CD14-positive monocyte (primary cell): ENCODE data around the gene REEP1. TPM values are rescaled to one million over a fixed set of nuclear protein-coding genes. Genes with fewer than 3 reads are reported as not detected.

Experiments
- DNase-seq, 3 donors: peaks; one replicate each; pipeline ENCODE4 v3.0.0-alpha.2; 2011 to 2022
- H2AFZ ChIP-seq: 2 replicates; pipeline ENCODE4 v1.6.0; 2012; ENCODE audit warnings: mild to moderate bottlenecking, low read depth, low read length, inconsistent platforms; ENCODE audit not compliant: insufficient read depth, poor library complexity, severe bottlenecking
- H3K27ac ChIP-seq, 2 donors: 1 replicate in 1 of 2; 2 replicates in 1 of 2; pipeline ENCODE4 v1.5.1; 2012 to 2013; ENCODE audit warnings: low read length in 2 of 2, control low read depth in 1 of 2, inconsistent platforms in 1 of 2, low read depth in 1 of 2, mild to moderate bottlenecking in 1 of 2
- H3K27me3 ChIP-seq, 2 donors: one replicate each; pipeline versions ENCODE4 v1.6.0 to v1.6.1; 2011 to 2013; ENCODE audit warnings: low read length in 2 of 2; ENCODE audit not compliant: control insufficient read depth in 2 of 2, insufficient read depth in 2 of 2
- H3K36me3 ChIP-seq, 2 donors: replicated peaks in 1 of 2; 1 replicate in 1 of 2; 2 replicates in 1 of 2; pipeline versions ENCODE4 v1.5.1 to v1.6.1; 2012 to 2013; ENCODE audit warnings: low read length in 2 of 2, control low read depth in 1 of 2, inconsistent platforms in 1 of 2, mild to moderate bottlenecking in 1 of 2; ENCODE audit not compliant: insufficient read depth in 2 of 2, control insufficient read depth in 1 of 2
- H3K4me1 ChIP-seq, 2 donors: 1 replicate in 1 of 2; 2 replicates in 1 of 2; pipeline versions ENCODE4 v1.5.1 to v1.6.1; 2012 to 2013; ENCODE audit warnings: low read length in 2 of 2, control low read depth in 1 of 2, inconsistent platforms in 1 of 2, mild to moderate bottlenecking in 1 of 2, moderate library complexity in 1 of 2; ENCODE audit not compliant: insufficient read depth in 2 of 2, control insufficient read depth in 1 of 2
- H3K4me2 ChIP-seq: replicated peaks from 2 replicates; pipeline ENCODE3; 2012; ENCODE audit warnings: low read length, moderate library complexity, mild to moderate bottlenecking; ENCODE audit not compliant: poor library complexity, severe bottlenecking; ENCODE audit errors: extremely low read depth
- H3K4me3 ChIP-seq, 3 experiments: fragments of 200-600 bp in 1 of 3; sonication (generic) in 1 of 3; replicated peaks in 1 of 3; 1 replicate in 2 of 3; 2 replicates in 1 of 3; pipeline ENCODE4 v1.5.1; 2011 to 2013; ENCODE audit warnings: low read length in 3 of 3, mild to moderate bottlenecking in 3 of 3, control low read depth in 2 of 3, low read depth in 2 of 3, inconsistent platforms in 1 of 3, moderate library complexity in 1 of 3
- H3K79me2 ChIP-seq: 2 replicates; pipeline ENCODE4 v1.6.0; 2012; ENCODE audit warnings: mild to moderate bottlenecking, control low read depth, inconsistent platforms, low read length, moderate library complexity; ENCODE audit not compliant: insufficient read depth
- H3K9ac ChIP-seq: 2 replicates; pipeline ENCODE4 v1.6.0; 2017; ENCODE audit warnings: low read length, mild to moderate bottlenecking; ENCODE audit not compliant: insufficient read depth, poor library complexity, severe bottlenecking
- H3K9me3 ChIP-seq, 2 donors: replicated peaks in 1 of 2; 1 replicate in 1 of 2; 2 replicates in 1 of 2; pipeline versions ENCODE4 v1.5.1 to v1.6.1; 2012 to 2013; ENCODE audit warnings: low read length in 2 of 2, control low read depth in 1 of 2; ENCODE audit not compliant: control insufficient read depth in 1 of 2, insufficient read depth in 1 of 2
- H4K20me1 ChIP-seq: 2 replicates; pipeline ENCODE4 v1.6.0; 2012; ENCODE audit warnings: mild to moderate bottlenecking, low read length, control low read depth, moderate library complexity; ENCODE audit not compliant: insufficient read depth
- H3K27ac Mint-ChIP-seq, 7 donors: one replicate each; pipeline ENCODE4 v1.8.0; 2020; ENCODE audit warnings: mild to moderate bottlenecking in 7 of 7, mixed read lengths in 7 of 7, moderate library complexity in 6 of 7, inconsistent platforms in 2 of 7
- H3K27me3 Mint-ChIP-seq, 3 donors: one replicate each; pipeline ENCODE4 v1.8.0; 2021 to 2022; ENCODE audit warnings: low read depth in 3 of 3, mild to moderate bottlenecking in 3 of 3, mixed read lengths in 3 of 3, moderate library complexity in 3 of 3, inconsistent platforms in 1 of 3
- H3K36me3 Mint-ChIP-seq, 2 donors: one replicate each; pipeline ENCODE4 v1.8.0; 2020; ENCODE audit warnings: mixed read lengths in 2 of 2, inconsistent platforms in 1 of 2, mild to moderate bottlenecking in 1 of 2
- H3K4me1 Mint-ChIP-seq: one replicate; pipeline ENCODE4 v1.8.0; 2020; ENCODE audit warnings: mild to moderate bottlenecking, mixed read lengths
- H3K4me3 Mint-ChIP-seq, 2 donors: one replicate each; pipeline ENCODE4 v1.8.0; 2020; ENCODE audit warnings: mild to moderate bottlenecking in 2 of 2, mixed read lengths in 2 of 2, moderate library complexity in 1 of 2
- H3K9me3 Mint-ChIP-seq, 7 donors: one replicate each; pipeline ENCODE4 v1.8.0; 2020 to 2022; ENCODE audit warnings: mixed read lengths in 7 of 7, mild to moderate bottlenecking in 6 of 7, moderate library complexity in 6 of 7, inconsistent platforms in 2 of 7
- WGBS: methylation state at CpG from one replicate; pipeline ENCODE4 v1.1.5; 2013; ENCODE audit warnings: missing lambda C conversion rate; ENCODE audit not compliant: insufficient coverage; 5-methylcytosine and 5-hydroxymethylcytosine counted together
- intact Hi-C, 2 donors: fragments of 100-400 bp; cut with micrococcal nuclease; formaldehyde crosslinking; loops; one replicate each; pipeline versions ENCODE4 v1.15.0 to v1.15.1; 2023
- polyA plus RNA-seq, 3 donors: library from polyadenylated mRNA; depleted of rRNA in 1 of 3; unstranded in 2 of 3; stranded (reverse) in 1 of 3; fragments of 300-500 nt in 2 of 3; fragments of >200 nt in 1 of 3; fragmentation: Illumina TruSeq in 2 of 3; gene quantifications; 1 replicate in 2 of 3; 2 replicates in 1 of 3; pipeline ENCODE4 v1.2.3, GENCODE V29; 2012 to 2021
- TF ChIP-seq, protein P1 (sequence below): fragments of 200-600 bp; IDR thresholded peaks from one replicate; pipeline ENCODE4 v1.8.0; 2022; ENCODE audit warnings: antibody characterized with exemption, mild to moderate bottlenecking

Gene REEP1
- polyA plus RNA-seq, 3 donors = not detected

DNA sequence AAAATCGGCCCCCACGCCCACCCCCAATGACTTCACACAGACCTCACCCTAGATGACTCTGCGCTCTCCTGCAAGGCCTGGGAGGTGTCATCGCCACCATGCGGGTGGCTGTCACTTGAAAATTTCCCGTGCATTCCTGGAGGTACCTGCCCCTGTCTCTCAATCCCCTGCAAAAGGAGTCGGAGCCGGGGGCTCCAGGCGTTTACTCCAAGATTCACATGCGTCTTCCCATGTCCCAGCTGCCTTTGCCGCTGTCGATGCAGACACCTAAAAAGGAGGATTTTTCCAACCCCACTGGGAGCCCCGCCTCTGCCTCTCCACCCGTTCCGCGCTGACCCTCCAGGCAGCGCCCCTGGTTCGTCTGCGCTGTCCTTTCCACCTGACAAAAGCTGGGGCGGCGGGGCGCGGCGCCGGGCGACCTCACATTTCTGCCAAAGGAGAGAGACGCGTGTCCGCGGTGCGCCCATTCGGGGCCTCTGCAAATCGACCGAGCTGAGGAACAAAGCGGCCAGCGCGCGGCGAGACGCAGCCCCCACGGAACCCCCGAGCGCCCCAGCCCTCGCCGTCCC, 667 bp downstream of the REEP1 start:
- Histone ChIP-seq H3K9me3 (peaks cover 4 to 26% of the 10 kb centered on the region in 2 donors), H3K4me2 (peak overlapping the region; percentile 57), H2AFZ (no peak overlapping the region), H3K79me2 (no peaks in the 10 kb centered on the region), H3K9ac (no peak overlapping the region), H3K27me3 (peaks cover 57 to 76% of the 10 kb centered on the region in 2 donors), H3K36me3 (no peaks in the 10 kb centered on the region), H3K27ac (no peak overlapping the region), H4K20me1 (no peaks in the 10 kb centered on the region), H3K4me1 (peaks cover 4 to 12% of the 10 kb centered on the region in 2 donors), H3K4me3 (peak overlapping the region in 1 of 3 experiments; percentile 44)
- Mint-ChIP-seq H3K27ac (no peak overlapping the region), H3K4me3 (peak overlapping the region; percentile 72 to 86), H3K27me3 (peaks cover 60 to 80% (median 66%) of the 10 kb centered on the region in 3 donors), H3K4me1 (peaks cover 13% of the 10 kb centered on the region), H3K36me3 (peaks cover 0 to 2% of the 10 kb centered on the region in 2 donors), H3K9me3 (peaks cover 9 to 25% (median 17%) of the 10 kb centered on the region in 7 donors)
- no peak for DNase-seq
- TF ChIP-seq, protein P1, sequence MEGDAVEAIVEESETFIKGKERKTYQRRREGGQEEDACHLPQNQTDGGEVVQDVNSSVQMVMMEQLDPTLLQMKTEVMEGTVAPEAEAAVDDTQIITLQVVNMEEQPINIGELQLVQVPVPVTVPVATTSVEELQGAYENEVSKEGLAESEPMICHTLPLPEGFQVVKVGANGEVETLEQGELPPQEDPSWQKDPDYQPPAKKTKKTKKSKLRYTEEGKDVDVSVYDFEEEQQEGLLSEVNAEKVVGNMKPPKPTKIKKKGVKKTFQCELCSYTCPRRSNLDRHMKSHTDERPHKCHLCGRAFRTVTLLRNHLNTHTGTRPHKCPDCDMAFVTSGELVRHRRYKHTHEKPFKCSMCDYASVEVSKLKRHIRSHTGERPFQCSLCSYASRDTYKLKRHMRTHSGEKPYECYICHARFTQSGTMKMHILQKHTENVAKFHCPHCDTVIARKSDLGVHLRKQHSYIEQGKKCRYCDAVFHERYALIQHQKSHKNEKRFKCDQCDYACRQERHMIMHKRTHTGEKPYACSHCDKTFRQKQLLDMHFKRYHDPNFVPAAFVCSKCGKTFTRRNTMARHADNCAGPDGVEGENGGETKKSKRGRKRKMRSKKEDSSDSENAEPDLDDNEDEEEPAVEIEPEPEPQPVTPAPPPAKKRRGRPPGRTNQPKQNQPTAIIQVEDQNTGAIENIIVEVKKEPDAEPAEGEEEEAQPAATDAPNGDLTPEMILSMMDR = no peak
- intact Hi-C loops = no loop called here
- WGBS = 1% methylated on average over 42 of the region's 45 CpGs

DNA sequence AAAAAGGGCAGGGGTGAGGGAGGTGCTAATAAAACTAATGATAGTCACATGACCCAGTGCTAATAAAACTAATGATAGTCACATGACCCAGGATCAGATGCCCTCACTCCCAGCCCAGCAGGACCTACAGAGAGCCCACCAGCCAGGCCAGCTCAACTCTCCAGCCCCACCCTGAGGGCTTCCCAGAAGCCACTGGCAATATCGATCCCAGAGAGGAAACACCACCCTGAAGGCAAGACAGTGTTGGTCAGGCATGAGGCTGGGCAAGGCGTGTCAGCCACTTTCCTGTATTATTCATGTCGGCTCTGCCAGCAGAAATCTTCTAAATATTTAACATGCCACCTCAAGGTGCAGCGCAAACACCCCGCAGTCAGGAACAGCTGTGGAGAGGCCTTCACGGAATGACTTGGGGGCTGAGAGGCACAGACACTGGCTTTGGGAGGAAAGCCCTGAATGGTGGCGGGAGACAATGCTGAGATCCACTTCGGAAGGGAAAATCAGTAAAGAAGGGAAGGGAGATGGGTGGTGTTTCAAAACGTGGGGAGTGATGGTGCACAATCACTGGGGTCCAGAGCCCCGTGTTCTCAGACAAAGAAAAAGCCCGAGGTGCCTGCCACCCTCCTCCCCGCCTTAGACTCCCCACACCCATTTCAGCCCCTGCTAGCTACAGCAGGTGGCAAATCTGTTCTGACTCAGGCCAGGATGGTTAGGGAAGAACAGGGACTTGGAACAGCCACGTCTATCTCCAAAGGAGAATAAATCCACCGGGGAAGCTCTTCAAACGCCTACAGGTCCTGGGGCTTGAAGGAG, 1.4 kb downstream of the REEP1 start:
- Histone ChIP-seq H3K4me3 (no peak overlapping the region), H3K36me3 (no peaks in the 10 kb centered on the region), H4K20me1 (no peaks in the 10 kb centered on the region), H2AFZ (no peak overlapping the region), H3K9ac (no peak overlapping the region), H3K79me2 (no peaks in the 10 kb centered on the region), H3K27ac (no peak overlapping the region), H3K4me1 (peaks cover 4 to 12% of the 10 kb centered on the region in 2 donors), H3K27me3 (peaks cover 56 to 70% of the 10 kb centered on the region in 2 donors), H3K9me3 (peaks cover 4 to 19% of the 10 kb centered on the region in 2 donors), H3K4me2 (peak overlapping the region; percentile 57)
- peaks cover 13% of the 10 kb centered on the region for H3K4me1 Mint-ChIP-seq
- H3K4me3 Mint-ChIP-seq = peak overlapping the region; percentile 39 to 86
- intact Hi-C loops = no loop called here
- H3K27ac Mint-ChIP-seq = no peak overlapping the region
- H3K36me3 Mint-ChIP-seq = peaks cover 0 to 2% of the 10 kb centered on the region in 2 donors
- peaks cover 4 to 19% (median 10%) of the 10 kb centered on the region in 7 donors for H3K9me3 Mint-ChIP-seq
- TF ChIP-seq, protein P1 = no peak
- 42% methylated on average over 11 of the region's 15 CpGs for WGBS
- H3K27me3 Mint-ChIP-seq = peaks cover 60 to 78% (median 66%) of the 10 kb centered on the region in 3 donors
- no peak for DNase-seq
